Frontal cortex (tissue), 4 donors: ENCODE data around the gene OPN1SW. TPM values are rescaled to one million over a fixed set of nuclear protein-coding genes. Genes with fewer than 3 reads are reported as not detected.

Experiments used
- DNase-seq, 2 donors: peaks; one replicate each; pipeline ENCODE4 v3.0.0; 2012; ENCODE audit warnings: low spot score in 2 of 2
- FAIRE-seq: peaks from 2 replicates; lab custom pipeline; 2012; peaks lifted over from hg19 to GRCh38; lab: Jason Lieb, UNC
- small RNA-seq: library from RNA; depleted of rRNA; stranded (forward); fragments of <200 nt; gene quantifications from one replicate; pipeline ENCODE3, GENCODE V24; 2014
- total RNA-seq: library from RNA; depleted of rRNA; stranded (reverse); fragments of >200 nt; gene quantifications from one replicate; pipeline ENCODE4 v1.2.3, GENCODE V29; 2014
- donor health status: control.
- donor health status: control.
- donor health status: control.

OPN1SW gene
- total RNA-seq, 1 donor from 2014 or later = not detected

GRCh38 chr7:128738570-128739047 is 37.0 kb downstream of the OPN1SW start:
- DNase-seq (peak in 1 of 2 donors; percentile 32), FAIRE-seq (no peak)

DNA sequence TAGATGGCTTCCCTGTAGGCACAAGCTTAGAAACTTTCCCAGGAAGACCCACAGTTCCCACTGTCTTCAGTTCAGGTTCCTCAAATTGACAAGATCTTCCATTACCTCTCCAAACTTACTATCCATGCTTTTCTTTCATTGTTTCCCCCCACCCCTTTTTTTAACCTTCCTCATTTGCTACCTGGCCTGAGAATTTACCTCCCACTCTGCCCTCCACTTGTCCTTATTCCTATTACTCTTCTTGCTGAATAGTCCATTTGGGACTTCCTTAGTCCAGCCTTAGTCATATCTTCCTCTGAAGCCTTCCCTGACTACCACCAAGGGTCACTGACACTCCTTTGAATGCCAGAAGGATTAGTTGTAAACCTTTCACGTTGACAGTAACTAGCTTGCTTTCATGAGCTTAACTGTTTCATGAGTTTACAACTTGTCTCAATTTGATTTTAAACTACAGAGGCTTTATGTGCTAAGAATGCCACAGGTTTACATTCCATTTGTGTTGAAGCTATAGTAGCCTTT is 37.7 kb downstream of the OPN1SW start:
- no peak for DNase-seq
- FAIRE-seq = no peak

- FAIRE-seq = no peak
- no peak for DNase-seq
Observed at GRCh38 chr7:128737441-128737840, 38.2 kb downstream of the OPN1SW start.

DNA sequence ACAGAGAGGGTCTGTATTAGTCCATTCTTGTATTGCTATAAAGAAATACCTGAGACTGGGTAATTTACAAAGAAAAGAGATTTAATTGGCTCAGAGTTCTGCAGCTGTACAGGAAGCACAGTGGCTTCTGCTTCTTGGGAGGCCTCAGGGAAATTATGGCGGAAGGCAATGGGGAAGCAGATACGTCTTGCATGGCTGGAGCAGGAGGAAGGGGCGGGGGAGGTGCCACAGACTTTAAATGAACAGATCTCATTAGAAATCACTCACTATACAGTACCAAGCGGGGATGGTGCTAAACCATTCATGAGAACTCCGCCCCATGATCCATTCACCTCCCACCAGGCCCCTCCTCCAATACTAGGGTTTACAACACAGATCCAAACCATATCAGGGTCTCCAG is 40.2 kb downstream of the OPN1SW start:
- no peak for FAIRE-seq
- no peak for DNase-seq

- DNase-seq = no peak
- FAIRE-seq = no peak
Observed at GRCh38 chr7:128734890-128735289, 40.7 kb downstream of the OPN1SW start.

GRCh38 chr7:128733278-128733645 is 42.3 kb downstream of the OPN1SW start:
- DNase-seq (no peak), FAIRE-seq (no peak)

DNA sequence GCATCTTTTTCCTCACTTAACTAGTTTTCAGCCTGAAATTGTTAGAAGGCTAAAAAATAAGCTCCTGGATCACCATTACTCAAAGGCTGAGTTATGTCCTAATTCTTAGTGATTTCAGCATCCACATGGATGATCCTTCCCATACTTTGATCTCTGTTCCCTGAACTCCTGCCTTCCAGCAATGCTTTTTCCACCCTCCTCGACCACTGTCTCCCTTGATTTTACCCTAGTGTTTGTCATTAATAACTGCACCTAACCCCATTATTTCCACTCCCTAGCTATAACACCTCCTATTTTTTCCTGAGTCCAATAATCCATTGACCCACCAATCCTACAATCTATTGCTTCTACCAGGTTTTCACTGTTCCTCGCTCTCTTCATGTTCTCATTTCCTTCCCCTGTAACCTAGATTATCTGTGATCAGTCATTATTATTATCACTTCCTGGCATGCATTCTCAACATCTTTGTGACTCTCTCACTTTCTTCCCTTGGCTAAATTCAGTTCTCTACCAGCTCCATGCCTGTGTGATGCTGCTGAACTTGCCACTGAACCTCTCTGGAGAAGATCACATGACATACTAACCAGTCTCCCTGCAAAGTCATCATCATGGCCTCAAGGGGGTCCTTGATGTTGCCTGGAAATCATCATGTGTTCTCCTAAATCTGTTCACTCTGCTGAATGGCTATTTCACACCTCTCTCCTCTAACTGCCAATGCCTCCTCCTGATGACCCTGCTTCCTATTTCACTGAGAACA is 42.9 kb downstream of the OPN1SW start:
- FAIRE-seq (no peak), DNase-seq (no peak)

DNA sequence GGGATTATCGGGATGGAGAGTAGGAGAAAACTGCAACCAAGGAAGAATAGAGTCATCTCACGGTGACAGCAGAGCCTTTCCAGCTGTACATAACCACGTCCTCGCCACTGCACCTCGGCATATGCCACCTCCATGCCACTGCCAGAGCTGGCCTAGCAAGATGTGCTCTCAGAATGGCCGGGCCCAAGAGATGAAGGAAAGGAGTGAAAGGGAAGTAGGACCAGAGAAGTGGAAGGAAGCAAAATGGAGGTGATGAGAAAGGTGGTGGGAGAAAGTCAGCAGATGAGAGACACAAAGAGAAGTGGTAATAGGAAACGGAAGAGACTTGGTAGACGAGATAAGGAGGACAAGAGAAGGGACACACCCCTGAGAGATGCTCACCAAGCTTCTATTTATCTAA is 44.4 kb downstream of the OPN1SW start:
- no peak for FAIRE-seq
- DNase-seq = no peak

GRCh38 chr7:128729494-128729893 is 46.1 kb downstream of the OPN1SW start:
- FAIRE-seq (no peak), DNase-seq (no peak)

- no peak for FAIRE-seq
- DNase-seq = no peak
Observed at GRCh38 chr7:128728598-128728997, 47.0 kb downstream of the OPN1SW start.

- FAIRE-seq (no peak), DNase-seq (no peak)
Observed at GRCh38 chr7:128727239-128727638, 48.4 kb downstream of the OPN1SW start.

DNA sequence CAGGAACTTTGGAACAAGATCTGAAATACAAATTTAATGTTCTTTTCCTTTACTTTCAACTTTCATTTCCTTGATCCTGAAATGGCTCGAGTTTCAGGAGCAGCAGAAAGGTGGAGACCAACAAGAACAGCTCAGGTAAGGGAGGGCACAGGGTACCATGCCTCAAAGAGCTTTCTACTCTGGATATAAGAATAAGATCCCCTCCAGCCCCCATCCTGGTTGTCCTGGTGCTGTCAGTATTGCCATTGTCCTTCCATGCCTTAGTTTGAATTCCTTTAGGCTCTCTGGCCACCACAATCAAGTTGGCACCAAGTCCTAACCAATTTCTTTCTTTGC is 48.9 kb downstream of the OPN1SW start:
- DNase-seq (no peak), FAIRE-seq (no peak)

GRCh38 chr7:128726059-128726736 is 49.4 kb downstream of the OPN1SW start:
- no peak for DNase-seq
- FAIRE-seq = no peak

- FAIRE-seq = no peak
Observed at GRCh38 chr7:128725531-128725930, 50.1 kb downstream of the OPN1SW start.

DNA sequence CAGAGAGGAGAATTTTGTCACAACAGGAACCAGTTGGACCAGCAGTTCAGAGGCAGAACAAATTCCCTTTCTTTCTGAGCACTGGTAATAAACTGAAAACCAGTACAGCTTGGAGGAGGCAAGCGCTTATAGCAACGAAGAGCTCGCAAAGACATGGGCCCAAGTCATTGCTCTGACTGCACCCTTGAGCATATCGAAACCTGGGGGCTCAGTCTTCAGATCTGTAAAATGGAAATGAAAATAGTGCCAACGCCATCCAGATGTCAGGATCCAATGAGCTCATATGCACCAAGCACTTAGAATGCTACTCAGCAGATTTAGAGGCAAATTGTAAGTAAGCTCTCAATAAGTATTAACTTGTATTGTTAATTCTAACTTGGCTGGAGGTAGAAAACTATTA is 50.9 kb downstream of the OPN1SW start:
- FAIRE-seq = no peak
- no peak for DNase-seq

More at GRCh38 chr7:128725531-128725930, 50.1 kb downstream of the OPN1SW start:
- DNase-seq = no peak

Small RNA genes lying within 50 kb of the gene (small RNA-seq; reads per million reads assigned to genes)
- not detected for gene RN7SL81P

Other genes starting within 250 kb of the OPN1SW start
- gene GARIN1A, start 103.5 kb downstream of the OPN1SW start, total RNA-seq = 0.82 TPM
- 55.0 TPM for gene CALU, start 36.4 kb downstream of the OPN1SW start, total RNA-seq
- gene CCDC136, start 16.2 kb upstream of the OPN1SW start, total RNA-seq = 38.3 TPM
- gene FLNC, start 54.6 kb upstream of the OPN1SW start, total RNA-seq = 2.4 TPM
- gene ATP6V1F, start 87.1 kb upstream of the OPN1SW start, total RNA-seq = 74.6 TPM
- gene KCP, start 134.9 kb upstream of the OPN1SW start, total RNA-seq = 0.41 TPM
- gene IRF5, start 162.1 kb upstream of the OPN1SW start, total RNA-seq = 1.2 TPM